ENCODE data around the gene GADD45GIP1.

Gene GADD45GIP1

DNA sequence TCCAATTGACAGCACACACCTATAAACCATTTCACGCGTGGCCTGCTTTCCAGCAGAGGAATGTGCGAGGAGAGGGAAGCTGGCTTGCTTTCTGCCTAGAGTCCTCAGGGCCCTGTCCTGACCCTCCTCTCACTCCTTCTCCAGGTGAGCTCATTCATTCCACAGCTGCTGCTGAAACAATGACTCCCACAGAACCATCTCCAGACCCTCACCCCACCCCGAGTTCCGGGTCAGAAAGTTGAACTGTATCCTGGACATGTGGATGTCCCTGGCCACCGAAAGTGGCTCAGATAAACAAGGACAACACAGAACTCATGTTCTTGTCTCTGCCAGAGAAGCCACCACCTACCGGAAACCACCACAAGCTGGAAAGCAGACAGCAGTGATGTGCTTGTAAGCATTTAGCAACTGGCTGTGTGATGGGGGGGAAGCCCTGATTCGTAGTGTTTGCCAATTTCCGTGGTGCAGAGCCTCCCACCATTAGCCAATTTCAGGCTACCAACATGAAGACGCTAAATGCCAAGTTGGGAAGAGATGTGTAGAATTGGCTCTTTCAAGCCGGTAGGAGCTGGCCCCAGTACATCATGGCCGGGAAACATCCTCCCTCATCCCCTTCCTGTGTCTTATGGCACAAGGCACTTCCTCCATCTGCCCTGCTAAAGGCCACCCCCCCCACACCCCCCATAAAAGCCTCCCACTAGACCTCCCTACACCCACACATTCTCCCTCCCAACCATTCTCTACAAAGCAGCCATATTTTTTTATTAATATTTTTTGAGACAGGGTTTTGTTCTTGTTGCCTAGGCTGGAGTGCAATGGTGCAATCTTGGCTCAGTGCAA, 43.0 kb downstream of the GADD45GIP1 start:
- peak in 13 of 56 donors; percentile 1 to 25 (median 11) for DNase-seq

- DNase-seq: peak in 54 of 56 donors; percentile 28 to 91 (median 66)
Observed at GRCh38 chr19:12913011-12913561, 43.9 kb downstream of the GADD45GIP1 start.

DNA sequence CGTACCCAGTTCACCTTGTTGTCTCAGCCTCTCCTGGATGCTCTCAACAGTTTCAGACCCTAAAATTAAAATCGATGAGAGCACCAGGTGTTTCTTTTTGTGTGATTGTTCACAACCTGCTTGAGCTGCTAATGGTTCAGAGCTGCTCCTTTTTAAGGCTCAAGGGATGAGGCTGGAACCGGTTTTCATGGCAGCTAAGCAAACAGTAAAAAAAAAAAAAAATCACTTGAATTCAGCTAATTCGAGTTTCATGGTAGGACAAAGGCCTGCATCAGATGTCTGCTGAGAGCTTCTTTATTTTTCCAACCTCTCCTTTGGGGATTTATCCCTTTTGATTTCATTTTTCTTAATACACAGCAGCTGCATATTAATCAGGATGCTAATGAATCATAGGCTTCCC, 44.5 kb downstream of the GADD45GIP1 start:
- DNase-seq: no peak

DNA sequence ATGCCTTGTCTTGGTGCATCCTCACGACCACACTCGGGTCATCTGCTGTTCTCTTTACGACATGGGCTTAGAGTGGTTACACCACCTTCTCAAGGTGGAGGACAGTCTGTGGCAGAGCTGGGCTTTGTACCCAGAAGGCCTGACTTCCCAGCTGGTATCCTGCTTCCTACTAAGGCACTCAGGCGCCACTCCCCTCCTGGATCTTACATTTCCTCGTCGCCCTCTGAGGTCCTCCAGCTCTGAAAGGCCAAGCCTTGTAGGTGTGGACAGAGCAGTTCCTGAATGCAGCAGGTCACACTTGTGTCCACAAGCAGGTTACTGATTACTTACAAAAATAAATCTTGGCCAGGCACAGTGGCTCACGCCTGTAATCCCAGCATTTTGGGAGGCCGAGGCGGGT, 49.9 kb downstream of the GADD45GIP1 start:
- DNase-seq: no peak
